ENCODE results near the gene RPL10L.

RPL10L gene

GRCh38 chr14:46651526-46652144 is at the start of gene RPL10L:
Gene RPL10L (minus strand): TSS chr14:46651781. CDS start chr14:46651736, 45 bp downstream.
- DNase-seq, result no peak

- DNase-seq, result no peak
Observed at GRCh38 chr14:46691819-46692218, 40.2 kb upstream of the RPL10L start.

DNA sequence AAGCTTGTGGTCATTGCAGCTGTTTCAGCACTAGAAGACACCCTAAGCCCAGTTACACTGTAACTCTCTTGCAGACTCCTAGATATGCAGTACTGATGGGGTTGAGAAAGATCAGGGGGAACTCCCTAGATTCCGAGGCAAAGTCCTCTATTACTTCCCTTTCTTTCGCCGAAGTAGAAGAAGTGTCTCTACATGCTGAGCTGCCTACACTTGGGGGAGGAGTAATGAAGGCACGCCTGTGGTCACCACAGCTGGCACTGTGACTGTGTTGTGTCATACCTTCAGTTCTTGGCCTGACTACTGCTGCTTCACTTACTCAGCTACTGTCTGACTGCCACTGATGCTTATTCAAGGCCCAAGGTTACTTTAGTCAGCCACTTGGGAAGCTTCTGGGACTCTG is 35.1 kb upstream of the RPL10L start:
- no peak for DNase-seq

GRCh38 chr14:46672128-46672527 is 20.5 kb upstream of the RPL10L start:
- DNase-seq, result no peak

- no peak for DNase-seq
Observed at GRCh38 chr14:46663382-46663781, 11.8 kb upstream of the RPL10L start.

DNA sequence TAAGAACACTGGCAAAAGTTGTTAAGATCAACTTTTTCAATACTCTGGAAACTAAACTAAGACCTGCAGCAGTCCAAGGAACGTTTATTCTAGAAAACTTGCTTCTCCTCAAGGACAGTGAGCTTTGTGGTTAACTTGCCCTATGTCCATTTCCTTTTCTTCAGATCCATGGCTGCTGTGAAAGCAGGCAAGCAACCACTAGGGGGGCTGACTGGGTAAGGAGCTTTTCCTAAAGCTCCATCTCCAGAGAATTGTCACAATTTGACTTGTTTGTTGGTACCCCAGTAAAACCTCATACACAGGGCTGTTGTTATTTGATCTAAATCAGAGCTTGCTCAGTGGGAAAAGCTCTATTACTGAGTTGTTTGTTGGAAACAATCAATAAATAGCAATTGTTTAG is 10.1 kb upstream of the RPL10L start:
- no peak for DNase-seq

- DNase-seq, result no peak
Observed at GRCh38 chr14:46653031-46653755, 1.6 kb upstream of the RPL10L start.

GRCh38 chr14:46646796-46647195 is 4.8 kb downstream of the RPL10L start:
- DNase-seq, result no peak

DNA sequence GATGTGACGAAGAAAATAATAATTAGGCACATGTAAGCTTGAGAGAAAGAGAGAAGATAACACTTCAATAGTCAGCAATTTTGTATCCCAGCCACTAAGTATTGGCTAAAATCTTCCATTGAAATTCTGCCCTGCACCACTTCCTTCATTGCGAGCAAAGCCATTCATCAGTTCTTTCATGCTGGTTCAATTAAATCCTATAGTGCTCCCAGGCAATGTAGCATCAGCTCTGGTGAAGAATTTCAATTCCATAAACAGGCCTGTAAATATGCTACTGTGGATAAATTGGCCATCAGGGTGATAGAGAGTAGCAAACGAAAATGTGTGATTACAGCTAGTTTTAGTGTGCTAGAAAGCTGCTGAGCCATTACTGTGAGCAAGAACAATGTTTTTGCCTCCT is 24.7 kb downstream of the RPL10L start:
- no peak for DNase-seq

Measured in hematopoietic multipotent progenitor cell treated with erythropoietin and hydrocortisone succinate and interleukin-3 and kit ligand, for 8 days (in vitro differentiated cells).